NCI-H2227 (cell line): ENCODE measurements around the gene ZNF549.
A peak's percentile ranks its signal among the peaks of the same experiment; 100 is the strongest.

Experiments used
- DNase-seq: peaks from one replicate; lab custom pipeline; 2025; ENCODE audit not compliant: unreplicated experiment; lab: John Stamatoyannopoulos, UW

The ZNF549 gene

DNA sequence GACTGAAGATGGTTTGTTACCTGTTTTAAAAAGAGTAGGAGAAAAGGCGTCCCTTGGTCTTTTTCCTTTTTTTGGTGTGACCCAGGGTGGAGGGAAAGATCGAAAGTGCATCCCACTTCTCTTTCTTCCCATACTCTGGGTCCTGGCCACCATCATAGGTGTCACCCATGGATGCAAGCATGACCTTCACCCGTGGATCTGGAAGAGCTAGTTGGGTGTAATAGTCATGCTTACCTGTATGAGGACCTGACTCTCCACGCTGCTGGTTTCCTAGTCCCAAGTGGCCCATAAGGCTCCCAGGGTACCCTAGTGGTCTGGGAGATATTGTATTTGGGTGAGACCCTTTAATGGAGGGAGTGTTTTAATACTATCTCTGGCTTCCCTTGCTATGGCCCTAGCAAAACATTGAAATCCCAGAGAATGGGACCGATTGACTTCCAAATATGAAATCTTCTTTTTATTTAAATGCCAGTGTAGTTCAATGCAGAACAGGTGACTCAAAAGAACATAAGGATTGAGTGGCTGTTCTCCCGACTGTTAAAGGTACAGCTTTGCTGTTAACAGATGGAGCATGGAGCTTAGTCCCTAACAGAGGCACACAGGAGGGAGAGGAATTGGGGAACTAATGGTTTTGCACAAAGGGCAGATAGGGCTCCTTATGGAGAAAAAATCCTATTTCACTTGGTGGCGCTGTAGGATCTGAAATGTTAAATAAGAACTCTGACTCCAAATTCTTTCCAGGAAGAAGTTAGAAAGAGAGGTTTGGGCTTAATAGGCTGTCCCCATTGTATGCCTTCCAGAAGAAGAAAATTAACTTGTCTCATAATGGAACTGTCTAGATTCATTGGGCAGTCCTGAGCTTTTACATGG lies 39.5 kb downstream of the ZNF549 start:
- DNase-seq = peak; percentile 58

DNA sequence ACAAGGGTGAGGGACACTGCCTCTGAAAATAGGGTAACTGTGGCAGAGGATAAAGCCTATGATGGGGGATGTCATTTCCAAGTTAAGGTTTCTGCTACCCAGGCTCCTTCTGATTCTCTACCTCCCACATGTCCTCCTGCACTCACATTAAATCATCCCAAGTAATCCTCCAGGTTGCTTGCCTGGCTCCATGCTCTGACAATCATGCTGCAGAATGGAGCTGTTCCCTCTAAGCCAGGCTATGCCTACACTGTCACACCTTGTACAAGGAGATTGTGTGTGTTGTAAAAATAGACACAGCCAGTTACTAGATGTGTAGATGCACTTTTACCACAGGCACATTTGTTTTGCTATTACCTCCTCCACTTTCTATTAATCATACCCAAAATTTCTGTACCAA lies 43.6 kb downstream of the ZNF549 start:
- no peak for DNase-seq

DNA sequence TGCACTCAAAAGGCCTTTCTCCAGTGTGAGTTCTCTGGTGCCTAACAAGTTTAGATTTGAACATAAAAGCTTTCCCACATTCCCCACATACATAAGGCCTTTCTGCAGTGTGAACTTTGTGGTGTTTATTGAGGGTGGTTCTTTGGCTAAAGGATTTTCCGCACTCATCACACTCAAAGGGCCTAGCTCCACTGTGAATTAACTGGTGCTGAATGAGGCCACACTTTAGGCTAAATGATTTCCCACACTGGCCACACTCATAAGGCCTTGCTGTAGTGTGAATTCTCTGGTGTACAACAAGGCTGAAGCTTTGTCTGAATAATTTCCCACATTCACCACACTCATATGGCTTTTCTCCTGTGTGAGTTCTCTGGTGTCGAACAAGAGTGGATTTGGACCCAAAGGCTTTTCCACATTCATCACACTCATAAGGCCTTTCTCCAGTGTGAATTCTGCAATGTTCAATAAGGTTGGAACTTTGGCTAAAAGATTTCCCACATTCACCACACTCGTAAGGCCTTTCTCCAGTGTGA lies 45.3 kb downstream of the ZNF549 start:
- no peak for DNase-seq

DNA sequence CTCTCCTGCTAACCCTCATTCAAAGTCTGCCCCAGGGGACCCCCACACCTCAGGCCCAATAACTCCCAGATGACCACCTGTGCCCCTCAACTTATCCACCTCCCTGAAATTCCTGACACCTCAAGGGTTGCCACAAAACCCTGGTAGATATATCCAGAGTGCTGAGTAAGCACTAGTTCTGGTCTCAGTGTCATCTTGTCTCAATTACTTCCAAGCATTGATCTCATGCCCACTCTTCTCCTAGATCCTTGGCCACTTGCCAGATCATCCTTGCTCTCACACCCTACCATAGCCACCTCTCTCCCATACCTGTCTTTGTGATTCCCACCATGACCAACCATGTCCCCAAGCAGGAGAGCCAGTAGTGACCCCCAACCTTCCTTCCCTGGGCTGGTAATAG lies 49.5 kb downstream of the ZNF549 start:
- DNase-seq = no peak

DNA sequence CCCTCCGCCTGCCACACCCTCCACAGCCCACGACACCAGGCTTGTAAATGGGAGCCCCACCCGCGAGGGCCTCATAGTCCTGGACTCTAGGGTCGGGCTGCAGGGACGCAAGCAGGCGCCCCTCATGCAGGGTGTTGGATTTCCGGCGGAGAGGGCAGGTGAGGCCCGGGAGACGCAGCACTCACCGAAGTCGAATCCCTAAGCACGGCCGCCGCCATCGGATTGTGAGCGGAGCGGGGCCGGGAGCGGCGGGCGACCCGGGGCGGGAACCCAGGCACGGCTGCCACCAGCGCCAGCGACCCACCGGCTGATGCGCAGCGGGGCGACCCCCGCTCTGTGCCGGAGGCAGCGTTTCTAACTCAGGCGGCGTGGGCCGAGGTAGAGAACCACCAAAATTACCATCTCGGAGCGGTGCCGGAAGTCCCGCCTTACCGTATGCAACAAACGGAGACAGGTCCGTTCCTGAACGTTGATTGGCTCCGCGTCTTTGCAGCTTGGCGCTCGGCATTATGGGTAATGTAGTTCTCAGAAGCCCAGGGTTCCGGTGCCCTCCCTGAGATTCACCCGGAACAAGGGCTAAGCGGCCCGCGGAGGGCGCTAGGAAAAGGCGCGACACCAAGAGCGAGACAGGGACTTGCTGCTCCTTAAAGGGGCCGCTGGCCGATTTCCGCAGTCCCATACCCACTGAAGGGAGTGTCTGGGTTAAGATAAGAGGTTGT lies 51.5 kb downstream of the ZNF549 start, which contains the start of gene ZNF416:
TSS of gene ZNF416 (minus strand) at position 425 of the 719 bp plus-strand sequence. CDS start at position 218, 207 bp downstream.
- DNase-seq = peak; percentile 100

DNA sequence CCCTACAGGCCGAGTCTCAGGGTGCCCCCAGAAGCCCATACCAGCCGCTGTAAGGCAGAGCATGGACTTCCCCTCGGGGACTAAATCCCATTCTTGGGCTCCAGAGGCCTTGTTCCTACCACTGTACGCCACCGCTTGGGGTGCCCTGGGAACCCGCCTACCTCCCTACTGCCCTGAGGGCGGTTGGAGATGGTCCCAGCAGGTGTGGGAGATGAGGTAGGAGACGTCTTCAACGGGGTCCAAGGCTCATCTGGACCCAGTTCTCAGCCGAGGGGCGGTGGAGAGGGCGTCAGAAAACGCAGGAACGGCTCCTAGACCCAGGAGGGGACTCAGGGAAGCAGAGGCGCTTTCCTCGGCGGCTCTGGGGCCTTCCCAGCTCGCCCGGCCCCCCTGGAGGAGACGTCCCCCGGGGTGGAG lies 56.0 kb downstream of the ZNF549 start:
- DNase-seq = no peak

DNA sequence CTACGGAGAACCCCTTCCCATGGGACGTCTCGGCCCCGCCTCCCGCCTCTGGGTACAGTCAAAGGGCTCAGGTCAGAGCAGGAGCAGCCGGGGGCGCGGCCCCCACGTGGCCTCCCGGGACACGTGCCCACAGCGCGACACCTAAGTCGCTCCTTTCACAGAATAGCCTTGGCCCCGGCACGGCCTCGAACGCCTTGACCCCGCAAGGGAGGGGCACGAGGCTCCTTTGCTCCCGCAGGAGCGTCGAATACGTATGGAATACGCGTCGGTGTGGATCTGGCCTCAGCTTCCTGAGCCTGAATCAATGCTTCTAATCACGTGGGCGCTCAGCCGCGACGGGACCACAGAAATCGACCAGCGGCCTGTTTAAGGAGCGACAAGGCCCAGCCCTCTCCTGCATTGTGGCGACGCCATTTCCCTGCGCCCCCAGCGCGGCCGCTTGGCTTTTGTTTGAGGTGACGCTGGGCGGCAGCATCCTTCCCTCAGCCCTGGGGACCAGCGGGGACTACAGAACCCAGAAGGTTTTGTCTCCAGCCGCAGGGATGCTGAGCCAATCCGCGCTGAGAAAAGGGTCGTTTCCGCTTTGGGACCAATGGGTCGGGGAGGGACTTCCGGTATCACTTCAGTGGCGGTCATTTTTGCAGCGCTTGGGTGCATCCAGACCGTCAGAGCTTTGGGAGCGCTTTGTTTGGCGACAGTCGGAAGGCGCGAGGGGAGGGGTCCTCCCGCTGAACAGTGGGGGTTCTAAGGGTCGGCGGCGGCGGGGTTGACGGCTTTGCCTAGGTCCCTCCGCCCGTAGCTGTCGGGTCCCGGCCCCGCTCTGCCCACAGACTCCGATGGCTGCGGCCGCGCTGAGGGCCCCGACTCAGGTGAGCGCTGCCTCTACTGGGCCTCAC lies 56.6 kb downstream of the ZNF549 start, which contains the start of gene ZIK1:
TSS of gene ZIK1 (plus strand) at position 625 of the 896 bp plus-strand sequence. CDS start at position 837, 212 bp downstream.
- peak; percentile 96 for DNase-seq

DNA sequence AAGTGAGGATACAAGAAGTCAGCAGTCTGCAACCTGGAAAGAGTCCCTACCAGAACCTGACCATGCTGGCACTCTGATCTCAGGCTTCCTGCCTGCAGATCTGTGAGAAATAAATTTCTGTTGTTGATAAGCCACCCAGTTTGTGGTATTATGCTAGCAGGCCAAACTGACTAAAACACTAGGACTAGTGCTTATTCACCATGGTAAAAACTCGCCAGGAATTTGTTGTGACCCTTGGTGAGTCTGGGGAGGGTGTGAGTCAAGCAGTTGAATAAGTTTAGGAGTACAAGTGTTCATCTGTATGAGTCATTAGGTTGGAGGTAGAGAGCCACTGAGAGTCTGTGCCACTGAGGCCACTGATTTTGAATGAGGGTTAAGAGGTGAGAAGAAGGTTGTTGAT lies 60.4 kb downstream of the ZNF549 start:
- no peak for DNase-seq

DNA sequence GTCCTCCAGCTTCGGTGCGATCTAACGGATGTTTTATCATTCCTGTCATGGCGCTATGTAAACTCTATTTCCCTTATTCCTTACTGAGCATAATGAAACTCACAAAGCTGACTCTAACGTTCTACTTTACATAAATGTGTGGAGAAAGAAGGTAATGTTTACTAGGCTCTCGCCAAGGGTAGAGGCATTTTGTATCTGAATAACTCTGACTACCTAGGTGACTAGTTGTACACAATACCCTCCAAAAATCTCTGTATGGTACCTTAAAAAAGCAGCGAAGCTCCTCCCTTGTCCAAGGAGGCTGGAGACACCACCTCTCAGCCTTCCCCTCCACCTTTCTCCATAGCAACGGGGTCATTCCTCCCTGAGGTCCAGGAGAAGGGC lies 72.2 kb downstream of the ZNF549 start:
- no peak for DNase-seq

DNA sequence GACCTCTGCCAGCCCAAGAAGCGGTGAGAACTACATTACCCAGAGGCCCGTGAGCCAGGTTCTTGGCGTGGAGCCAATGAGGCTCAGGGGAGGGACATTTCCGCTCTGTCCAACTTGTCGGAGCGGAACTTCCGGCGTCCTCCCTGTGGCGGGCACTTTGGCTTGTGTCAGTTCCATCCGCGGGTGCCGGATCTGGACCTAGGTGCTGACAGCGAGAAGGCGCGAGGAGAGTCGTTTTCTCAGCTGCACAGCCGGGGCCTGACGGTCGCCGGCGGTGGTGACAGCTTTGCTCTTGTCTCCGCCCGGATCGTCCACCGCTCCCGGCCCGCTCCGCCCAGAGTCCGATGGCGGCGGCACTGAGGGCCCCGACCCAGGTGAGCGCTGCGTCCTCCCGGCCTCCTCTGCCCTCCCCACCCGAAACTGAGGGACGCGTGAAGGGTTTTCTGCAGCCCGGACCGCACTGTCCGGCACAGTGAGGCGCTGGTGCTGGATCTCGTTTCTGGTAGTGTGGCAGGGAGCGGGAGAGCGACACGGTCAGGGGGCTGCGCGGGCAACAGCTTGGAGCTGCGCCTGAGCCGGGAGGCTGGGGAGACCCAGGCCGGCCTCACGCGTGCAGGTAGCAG lies 72.7 kb downstream of the ZNF549 start, which contains the start of gene ZNF530:
TSS of gene ZNF530 (plus strand) at position 125 of the 623 bp plus-strand sequence. CDS start 4,461 bp downstream, outside the sequence.
- peak; percentile 99 for DNase-seq

DNA sequence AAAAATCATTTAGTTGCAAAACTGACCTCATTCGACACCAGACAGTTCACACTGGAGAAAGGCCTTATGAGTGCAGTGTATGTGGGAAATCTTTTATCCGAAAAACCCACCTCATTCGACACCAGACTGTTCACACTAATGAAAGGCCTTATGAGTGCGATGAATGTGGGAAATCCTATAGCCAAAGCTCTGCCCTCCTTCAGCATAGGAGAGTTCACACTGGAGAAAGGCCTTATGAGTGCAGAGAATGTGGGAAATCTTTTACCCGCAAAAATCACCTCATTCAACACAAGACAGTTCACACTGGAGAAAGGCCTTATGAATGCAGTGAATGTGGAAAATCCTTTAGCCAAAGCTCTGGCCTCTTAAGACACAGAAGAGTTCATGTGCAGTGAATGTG lies 79.8 kb downstream of the ZNF549 start:
- DNase-seq = no peak
